GM13976 (cell line): Measurements from ENCODE around the gene SYT9.

Experiments used
- DNase-seq: peaks from one replicate; pipeline ENCODE4 v3.0.0; 2012; ENCODE audit warnings: low spot score
- in situ Hi-C: fragments of 300-500 bp; cut with MboI; formaldehyde crosslinking; loops from one replicate; pipeline ENCODE4 v1.12.0; 2022; ENCODE audit warnings: low sequenced_read_pairs, mixed read lengths, inconsistent platforms; ENCODE audit not compliant: unreplicated experiment
- TF ChIP-seq, protein P1 (sequence below): IDR thresholded peaks from 2 replicates; pipeline ENCODE4 v1.5.1; 2012; ENCODE audit warnings: borderline replicate concordance, mild to moderate bottlenecking; ENCODE audit not compliant: insufficient read depth; ENCODE audit errors: extremely low read depth, missing control alignments, control extremely low read depth

The SYT9 gene

DNA sequence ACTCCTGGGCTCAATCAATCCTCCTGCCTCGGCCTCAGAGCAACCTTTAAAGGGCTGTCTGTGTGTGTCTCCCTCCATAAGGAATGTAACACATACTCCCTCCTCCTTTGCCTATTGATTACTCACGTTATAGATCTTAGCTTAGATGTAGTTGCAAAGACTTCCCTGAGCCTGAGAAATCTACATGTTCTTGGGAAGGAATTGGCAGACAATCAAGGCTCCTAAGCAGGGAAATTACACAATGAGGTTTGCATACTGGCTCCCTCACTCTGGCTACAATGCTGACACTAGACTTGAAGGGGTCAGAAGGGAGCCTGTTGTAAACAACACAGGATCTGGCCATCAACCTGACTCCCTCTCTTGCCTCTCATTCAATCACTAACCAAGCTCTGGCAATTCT is 228.4 kb downstream of the SYT9 start:
- TF ChIP-seq, protein P1, sequence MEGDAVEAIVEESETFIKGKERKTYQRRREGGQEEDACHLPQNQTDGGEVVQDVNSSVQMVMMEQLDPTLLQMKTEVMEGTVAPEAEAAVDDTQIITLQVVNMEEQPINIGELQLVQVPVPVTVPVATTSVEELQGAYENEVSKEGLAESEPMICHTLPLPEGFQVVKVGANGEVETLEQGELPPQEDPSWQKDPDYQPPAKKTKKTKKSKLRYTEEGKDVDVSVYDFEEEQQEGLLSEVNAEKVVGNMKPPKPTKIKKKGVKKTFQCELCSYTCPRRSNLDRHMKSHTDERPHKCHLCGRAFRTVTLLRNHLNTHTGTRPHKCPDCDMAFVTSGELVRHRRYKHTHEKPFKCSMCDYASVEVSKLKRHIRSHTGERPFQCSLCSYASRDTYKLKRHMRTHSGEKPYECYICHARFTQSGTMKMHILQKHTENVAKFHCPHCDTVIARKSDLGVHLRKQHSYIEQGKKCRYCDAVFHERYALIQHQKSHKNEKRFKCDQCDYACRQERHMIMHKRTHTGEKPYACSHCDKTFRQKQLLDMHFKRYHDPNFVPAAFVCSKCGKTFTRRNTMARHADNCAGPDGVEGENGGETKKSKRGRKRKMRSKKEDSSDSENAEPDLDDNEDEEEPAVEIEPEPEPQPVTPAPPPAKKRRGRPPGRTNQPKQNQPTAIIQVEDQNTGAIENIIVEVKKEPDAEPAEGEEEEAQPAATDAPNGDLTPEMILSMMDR: no peak

DNA sequence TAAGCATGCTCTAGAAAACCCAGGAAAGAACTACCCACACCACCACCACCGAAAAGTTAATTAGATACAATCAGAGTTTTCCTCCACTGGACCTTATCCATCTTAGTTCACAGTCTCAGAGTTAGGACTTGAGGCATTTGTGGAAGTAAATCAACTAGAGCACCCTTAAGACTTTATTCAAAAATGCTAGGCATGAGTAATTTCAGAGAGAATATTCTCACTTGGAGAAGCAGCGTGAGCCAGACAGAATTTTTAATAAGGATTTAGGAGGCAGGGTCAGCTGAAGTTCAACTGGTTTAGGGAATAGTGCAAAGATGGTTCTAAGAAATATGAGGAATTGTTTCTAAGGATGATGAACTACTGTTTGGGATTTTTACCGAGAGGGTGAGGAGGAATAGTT is 232.4 kb downstream of the SYT9 start:
- TF ChIP-seq, protein P1: no peak
- no peak for DNase-seq
- in situ Hi-C loops: no loop called here

More for the DNA sequence above, 228.4 kb downstream of the SYT9 start:
- no peak for DNase-seq
- in situ Hi-C loops: no loop called here

DNA sequence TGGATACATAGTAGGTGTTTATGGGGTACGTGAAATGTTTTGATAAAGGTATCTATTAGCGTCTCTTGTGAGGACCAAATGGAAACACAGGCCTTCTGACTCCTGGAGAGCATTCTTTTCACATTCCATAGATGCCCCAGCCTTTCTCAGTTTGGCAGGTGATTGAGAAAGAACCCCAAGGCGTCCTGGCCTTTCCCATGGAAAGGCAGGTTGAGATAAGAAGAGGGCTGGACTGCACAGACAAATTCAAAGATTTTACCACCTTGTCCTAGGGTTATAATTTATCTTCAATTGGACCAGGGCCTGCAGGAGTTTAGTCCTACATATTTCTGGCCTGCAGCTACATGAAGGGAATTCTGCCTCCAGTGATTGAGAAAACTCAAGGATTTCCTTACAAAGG is 232.9 kb downstream of the SYT9 start:
- in situ Hi-C loops: no loop called here
- TF ChIP-seq, protein P1: no peak
- no peak for DNase-seq

DNA sequence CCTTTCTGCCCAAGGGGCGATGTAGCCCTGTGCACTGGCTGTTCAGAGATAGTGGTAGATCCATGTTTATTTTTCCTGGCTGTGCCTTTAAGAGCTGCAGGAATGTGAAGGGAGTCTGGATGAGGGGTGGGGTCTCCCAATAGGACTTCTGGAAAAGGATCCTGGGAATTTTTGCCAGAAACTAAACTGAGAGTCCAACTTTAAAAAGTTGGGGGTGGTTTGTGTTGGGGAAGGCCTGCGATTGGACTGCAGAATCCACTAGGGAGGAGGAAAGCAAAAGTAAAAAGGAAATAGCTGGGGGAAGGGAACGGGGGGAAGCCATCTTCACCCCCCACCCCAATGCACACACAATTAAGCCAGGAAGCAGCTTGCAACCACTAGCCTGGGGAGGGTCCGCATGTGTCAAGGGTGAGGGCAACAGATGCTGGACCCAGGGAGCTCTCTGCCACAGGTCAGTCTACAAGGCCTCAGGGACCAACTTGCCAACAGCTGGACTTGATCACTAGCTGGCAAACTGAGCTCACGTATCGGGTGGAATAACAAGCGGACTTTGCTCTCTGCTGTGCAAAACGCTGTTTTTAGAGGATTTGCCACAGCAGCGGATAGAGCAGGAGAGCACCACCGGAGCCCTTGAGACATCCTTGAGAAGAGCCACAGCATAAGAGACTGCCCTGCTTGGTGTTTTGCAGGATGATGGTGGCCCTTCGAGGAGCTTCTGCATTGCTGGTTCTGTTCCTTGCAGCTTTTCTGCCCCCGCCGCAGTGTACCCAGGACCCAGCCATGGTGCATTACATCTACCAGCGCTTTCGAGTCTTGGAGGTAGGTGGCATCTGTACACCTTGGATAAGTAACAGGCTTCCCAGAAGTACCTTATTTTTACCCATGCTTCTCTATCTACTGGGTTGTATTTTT is 233.7 kb downstream of the SYT9 start, which contains the start of gene OLFML1:
TSS of gene OLFML1 (plus strand) at position 321 of the 912 bp plus-strand sequence. CDS start at position 691, 370 bp downstream.
- TF ChIP-seq, protein P1: no peak
- no peak for DNase-seq
- in situ Hi-C loops: no loop called here

DNA sequence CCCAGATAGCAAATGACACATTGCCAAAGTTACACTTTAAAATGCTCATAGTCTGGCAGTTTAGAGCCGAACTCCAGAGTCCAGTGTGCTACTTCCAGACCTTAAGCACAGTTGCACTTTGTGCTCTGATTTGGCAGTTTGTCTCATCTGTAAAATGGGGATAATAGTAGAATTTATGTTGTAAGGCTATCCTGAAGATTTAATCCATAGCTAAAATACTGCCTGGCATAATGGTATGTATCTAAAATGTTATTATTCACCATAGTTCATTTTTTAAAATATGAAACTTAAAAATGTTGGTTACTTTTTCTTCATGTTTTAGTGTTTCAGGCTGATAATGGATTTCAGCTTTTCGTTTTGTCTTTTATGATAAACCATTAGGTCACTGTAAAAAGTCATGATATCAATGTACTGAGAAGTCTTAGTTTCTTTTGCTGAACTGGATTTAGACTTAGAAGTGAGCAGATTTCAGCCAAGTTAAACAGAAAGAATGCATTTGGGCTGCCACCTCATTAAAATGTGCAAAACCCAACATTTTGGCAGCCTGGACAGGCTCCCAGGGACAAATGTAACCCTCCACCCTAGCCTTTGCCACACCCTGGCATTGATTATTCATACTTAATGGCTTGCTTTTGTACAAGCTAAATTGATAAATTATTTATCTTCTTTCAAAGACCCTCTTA is 234.5 kb downstream of the SYT9 start:
- no peak for DNase-seq
- in situ Hi-C loops: no loop called here
- TF ChIP-seq, protein P1: no peak

DNA sequence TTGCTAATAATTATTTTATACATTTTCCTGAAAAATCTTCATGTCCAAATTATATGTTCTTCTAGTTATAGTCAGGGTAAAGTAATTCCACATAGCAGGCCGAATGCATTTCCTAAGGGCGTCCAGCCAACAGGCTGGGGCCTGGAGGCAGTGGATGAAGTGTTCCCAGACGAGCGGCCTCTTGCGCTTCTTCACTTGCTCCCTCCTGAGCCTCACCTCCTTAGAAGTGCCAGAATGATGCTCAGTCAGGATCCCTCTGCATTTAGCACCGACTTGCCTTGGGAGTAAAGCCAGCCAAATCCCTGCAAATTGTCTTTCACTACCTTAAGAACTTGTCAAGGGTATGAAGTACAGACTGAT is 235.1 kb downstream of the SYT9 start:
- DNase-seq: no peak
- TF ChIP-seq, protein P1: no peak
- in situ Hi-C loops: no loop called here
